T-helper 9 cell (primary cell): ENCODE results near the gene HK2.
"Not testable (repeated sequence)": the region's sequence is repeated elsewhere in the genome, so short reads cannot be mapped to it uniquely, and the experiment has no call there.

ENCODE experiments used
- DNase-seq: peaks from one replicate; pipeline ENCODE4 v3.0.0-alpha.2; 2020

The HK2 gene

DNA sequence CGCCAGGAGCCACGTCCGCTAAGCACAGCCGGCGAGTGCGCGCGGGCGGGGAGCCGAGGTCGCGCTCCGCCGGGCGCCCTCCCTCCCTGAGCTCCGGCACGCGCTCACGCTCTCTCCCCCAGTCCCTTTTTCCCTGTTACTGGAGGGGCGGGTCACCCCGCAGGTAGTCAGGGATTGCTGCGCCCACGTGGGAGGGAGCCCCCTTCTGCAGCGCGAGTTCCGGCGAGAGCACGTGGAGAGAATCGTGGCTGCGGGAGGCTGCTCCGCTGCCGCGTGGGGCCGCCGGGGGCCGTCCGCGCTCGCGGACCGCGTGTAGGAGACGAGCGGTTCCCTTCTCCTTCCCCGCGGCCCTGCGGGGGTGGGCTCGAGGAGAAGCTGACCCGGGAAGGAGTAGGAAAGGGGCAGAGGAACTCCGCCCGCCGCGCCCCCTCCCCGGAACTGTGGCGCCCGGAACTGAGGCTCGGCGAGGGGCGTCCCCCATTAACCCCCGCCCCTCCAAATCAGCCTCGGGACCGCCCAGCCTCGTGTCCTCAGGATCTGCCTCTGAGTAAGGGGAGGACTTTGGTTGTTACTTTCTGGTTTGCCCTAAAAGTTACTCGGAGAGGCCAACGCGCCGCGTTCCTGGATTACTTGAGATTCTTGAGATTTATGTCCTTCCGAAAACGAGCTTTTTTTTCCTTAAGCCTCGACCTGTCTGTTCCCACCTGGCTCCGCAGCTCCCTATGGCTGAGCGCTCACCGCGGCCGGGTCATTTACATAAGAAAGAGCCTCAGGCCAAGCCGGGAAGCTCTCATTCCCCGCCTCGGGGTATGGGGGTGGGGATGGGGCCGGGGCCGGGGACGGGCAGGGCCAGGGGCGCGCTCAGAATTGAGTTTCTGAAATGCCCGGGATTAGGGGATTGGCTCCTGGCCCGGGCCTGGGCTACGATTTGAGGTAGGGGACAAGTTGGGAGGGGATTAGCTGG, 1.1 kb downstream of the HK2 start:
- peak; percentile 38 for DNase-seq

DNA sequence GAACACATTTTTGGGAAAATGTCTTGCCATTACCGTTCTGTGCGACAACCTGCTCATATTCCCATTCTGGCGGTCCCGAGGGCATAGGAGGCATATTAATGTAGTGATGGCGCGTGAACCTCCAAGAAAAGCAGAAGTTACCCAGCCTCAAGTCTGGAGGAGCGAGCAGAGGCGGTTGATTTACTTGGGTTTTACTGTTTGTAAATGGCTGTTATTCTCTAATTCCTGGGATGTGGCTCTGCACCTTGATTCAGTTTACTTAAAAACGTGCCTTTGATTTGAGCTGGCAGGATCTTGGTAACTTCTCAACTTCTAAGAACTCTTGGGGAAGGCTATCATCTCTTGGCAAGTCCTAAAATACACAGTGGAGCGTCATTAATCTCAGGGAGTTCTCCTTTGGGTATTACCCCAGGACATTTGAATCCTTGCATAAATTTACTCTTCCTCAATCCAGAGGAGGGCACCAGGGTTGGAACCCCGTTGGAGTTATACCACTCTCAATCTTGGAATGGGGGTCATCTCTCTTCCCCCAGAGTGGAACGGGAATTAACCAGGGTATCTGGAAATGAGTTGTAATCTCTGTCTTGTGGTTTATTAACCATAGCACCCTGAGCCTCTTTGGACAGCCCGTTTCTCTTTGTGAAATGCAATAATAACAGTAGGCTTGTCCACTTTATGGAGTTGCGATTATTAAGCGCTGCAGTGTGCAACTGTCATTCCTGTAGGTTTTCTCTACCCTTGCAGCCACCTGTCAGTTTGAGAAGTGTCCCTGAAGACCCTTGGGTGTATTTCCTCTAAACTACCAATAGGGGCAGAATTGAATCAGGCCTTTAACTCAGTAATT, 2.1 kb downstream of the HK2 start:
- no peak for DNase-seq

DNA sequence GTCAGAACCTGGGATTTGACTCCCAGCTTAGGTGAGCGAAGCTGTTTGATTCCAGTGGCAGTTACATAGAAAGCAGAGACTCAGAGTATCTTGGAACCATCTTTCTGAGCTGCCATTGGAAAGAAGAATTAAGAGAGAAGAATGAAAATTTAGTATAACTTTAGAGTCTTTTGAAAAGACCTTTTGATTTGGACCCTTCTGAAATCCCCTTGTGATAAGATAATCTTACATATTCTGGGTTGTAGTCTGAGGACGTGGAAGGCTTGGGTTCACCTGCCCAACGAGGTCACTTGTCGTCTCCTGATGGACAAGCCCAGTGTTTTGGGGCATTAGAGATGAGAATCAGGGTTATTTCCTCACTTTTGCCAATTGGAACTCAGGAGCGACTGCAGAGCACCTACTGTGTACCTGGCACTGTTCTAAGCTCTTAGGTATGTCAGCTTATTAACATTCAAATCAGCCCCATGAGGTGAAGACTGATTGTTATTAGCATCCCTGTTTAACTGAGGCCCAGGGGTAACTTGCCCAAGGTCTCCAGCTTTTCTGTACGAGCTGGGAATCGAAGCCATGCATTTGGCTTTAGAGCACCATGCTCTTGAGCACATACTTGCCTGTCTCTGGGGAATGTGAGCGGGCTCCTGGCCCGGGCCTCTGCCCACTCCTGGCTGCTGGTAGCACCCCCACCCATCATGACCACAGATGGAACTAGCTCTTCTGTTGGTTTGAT, 2.9 kb downstream of the HK2 start:
- DNase-seq = no peak

DNA sequence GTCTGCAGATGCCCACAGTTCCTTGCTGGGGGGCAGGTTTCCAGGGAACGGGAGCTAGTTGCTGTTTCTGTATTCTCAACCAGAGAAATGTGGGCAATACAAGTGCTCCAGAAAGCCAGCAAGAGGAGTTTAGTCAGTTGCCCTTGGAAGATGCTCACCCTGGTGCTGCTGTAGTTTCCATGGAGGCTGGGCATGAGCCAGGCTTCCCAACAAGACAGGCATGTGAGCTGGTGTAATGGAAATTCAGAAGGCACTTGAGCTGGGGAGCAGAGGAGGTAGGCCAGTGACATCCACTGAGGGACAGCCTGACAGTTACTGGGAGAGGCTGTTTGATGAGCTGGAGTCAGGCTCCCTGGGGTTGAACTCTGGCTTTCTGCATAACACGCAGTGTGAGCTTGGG, 7.7 kb downstream of the HK2 start:
- no peak for DNase-seq

DNA sequence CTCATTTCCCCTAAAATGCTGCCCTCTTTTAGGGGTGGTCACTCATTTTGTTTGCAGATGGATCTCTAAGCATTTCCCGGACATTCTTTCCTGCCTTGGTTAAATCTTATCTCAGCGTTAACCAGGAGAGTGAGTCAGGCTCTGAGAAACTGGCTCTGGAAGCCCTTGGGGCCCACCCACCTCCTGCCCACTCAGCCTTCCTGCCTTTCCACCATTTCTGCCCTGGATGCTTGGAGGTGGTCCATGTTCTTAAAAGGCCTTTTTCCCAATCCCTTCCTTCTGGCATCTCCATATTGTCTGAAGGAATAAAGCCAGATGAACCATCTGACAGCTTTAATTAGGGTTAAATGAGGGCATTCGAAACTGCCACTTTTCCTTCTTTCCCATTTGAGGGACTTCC, 9.5 kb downstream of the HK2 start:
- DNase-seq = no peak

DNA sequence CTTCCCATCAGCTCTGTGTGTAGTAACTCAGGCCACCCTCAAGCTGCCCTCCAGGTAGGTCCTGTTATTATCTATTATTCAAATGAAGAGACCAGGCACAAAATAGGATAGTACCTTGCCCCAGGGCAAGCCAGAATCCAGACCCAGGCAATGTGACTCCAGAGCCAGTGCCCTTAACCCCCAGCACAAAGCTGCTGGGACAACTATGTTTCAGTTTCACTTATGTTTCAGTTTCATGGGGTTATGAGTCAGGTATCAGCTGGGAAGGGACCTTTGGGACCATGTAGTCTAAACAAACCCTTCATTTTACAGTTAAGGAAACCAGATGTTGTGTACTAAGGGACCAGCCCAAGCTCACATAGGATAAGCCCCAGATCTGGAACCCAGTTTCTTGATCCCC, 10.0 kb downstream of the HK2 start:
- no peak for DNase-seq

DNA sequence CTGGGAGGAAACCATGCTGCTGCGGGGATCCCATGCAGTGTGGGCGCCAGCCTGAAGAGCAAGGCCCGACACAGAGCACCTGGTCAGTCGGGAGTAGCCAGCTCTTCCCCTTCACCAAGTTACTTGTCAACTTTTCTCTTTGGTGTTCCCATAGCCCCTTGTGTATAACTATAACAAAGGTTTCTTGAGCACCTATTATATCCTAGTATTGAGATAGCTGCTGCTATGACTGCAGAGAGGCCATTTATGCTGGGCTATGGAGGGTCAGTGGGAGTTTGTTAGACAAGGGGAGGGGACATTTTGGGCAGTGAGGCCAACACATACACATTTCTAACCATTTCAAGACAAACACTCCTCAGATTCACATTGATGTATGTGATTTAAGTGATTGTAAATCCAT, 10.8 kb downstream of the HK2 start:
- DNase-seq = no peak

DNA sequence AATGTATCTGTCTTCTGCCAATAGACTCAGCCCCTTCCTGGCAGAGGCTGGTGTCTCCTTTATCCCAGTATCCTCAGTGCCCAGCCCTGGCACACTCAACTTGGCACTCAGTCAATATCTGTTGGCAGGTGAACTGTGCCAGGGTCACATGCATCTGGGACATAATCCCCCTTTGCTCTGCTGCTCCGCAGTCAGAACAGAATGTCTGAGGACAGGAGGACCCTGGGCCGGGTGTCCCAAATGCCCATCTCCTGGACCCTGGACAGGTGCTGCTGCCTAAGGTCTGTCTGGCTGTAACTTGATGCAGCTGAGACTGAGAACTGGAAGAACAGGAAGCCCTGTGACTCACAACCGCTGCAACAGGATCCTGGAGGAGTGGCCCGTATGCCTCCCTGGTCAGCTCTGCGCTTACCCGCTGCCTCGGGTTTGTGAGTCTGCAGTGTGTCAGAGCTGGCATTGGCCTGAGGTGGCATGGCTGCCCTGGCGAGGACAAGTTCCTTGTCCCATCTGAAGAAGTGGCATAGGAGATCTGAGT, 11.4 kb downstream of the HK2 start:
- peak; percentile 18 for DNase-seq

DNA sequence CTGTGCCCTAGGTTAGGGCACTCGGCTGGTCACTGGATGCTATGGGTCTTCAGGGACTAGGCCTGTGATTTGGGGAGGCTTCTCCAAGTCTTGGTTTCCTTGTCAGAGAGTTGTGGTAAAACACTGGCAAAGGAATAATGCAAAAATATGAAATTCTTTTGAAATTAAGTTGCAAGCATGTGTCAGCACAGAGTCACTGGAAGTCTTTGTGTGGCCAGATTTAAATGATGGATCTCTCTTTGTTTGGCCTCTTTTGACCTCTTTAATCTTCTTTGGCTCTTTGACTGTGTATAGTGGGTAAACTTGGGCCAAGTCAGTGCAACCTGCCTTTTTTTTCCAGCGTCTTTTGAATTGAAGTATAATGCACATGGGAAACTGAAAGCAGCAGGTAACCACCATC, 12.1 kb downstream of the HK2 start:
- DNase-seq = no peak

DNA sequence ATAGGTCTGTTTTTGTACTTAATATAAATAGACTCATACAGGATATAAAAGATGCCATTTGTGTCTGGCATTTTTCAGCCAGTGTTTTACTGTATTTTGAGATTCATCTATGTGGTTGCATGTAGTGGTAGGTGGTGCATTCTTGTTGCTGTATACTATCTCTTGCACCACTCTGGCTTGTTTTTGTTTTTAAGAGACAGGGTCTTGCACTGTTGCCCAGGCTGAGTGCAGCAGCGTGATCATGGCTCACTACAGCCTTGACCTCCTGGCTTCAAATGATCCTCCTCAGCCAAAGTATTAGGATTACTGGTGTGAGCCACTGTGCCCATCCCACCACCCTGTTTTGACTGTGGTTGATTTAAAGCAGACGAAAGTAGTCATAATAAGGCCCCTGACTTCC, 12.6 kb downstream of the HK2 start:
- DNase-seq = no peak

DNA sequence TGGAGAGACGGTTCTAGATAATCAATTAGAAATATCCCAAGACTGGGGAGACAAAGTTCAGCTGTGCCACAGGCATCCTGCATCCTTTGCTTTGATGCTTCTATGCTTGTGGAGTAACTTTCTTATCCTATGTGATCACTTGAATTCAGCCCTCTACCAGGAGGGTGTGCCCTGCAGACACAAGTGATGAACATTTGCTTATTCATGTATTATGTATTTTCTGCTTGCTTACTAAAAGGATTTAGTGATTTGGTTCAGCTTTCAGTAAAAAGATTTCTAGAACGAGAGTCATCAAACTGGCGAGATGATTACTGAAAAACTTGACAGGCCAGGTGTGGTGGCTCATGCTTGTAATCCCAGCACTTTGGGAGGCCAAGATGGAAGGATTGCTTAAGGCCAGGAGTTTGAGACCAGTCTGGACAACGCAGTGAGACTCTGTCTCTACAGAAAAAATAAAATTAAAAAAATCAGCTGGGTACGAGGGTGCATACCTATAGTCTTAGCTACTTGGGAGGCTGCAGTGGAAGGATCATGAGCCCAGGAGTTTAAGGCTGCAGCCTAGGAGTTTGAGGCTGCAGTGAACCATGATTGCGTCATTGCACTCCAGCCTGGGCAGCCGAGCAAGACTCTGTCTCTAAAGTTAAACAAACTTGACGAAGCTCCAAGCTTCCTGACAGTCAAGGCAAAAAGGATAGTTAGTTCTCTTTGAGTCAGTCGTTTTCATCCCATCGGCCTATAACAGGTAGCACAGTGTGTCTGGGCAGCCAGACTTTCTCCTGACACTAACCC, 13.3 kb downstream of the HK2 start:
- no peak for DNase-seq

DNA sequence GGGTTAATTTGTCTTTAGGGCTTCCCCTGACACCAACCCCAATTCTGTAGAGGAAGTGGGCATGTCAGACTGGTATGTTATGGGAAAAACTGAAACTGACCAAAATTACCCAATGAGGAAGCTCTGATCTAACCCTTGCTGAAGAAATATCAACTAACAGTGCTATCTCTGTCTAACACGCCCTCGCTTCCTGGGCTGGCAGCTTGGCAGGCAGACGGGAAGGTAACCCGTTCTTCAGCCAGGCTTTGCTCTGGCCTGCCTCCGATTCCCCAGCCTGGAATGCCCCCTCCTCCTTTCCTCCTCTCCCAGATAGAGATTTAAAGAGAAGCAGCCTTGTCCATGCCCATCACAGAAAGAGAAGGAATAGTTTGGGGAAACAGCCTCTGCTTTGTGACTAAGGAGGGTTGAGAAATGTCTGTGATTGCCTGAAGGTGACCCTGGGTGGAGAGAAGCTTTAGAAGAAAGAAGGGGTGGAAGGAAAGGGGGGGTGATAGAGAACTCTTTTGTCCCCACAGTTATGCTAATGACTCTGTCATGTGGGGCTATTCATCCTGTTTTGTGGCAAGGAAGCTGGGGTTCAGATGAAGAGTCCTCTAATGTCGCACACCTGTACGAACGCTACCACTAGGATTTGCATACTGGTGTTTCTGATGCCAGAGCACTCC, 15.4 kb downstream of the HK2 start:
- DNase-seq = peak; percentile 21

DNA sequence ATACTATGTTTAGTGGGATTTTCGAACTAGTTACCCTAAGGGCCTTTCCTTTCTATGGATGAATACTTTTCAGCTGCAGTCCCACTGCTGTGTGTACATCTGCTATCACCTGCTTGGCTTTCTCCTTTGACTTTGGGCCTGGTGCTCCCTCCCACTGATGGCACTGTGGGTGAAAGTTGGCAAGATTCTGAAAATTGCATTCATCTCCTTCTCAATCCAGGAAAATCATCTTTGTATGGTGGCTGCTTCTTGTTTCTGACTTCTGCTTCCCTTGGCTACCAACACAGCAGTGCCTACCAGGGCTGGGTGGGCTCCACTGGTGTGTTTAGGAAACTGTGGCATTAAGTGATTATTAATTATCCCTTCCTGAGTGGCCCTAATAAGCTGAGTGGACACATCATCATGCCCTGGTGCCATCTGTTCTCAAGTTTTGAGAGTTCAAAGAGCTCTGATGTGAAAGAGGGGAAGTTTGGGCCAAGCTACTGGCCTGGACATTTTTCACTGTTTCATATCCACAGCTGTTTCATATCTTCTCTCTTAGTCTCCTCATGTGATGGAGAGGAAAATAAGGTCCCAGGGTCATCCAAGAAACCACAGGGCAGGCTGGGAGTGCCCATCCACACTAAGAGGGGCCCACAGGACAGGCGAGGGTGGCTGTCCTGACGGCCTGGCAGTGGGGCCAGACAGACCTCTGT, 16.7 kb downstream of the HK2 start:
- DNase-seq = no peak

DNA sequence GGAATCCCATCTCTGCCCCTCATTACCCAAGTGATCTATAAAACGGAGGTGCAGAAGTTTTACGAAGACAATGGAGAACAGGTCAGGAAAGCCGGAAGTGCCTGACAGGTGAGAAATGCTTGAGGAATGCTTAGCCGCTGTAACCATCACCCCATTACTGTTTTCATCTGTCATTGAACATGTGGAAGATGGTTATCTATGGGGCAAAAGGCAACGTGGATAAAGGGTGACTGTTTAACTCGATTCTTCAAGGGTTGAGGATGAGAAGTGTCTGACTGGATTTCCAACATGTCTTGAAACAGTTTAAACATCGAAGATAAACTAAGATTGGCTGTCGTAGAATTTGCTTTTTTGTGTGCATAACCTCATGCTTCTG, 17.3 kb downstream of the HK2 start:
- no peak for DNase-seq

DNA sequence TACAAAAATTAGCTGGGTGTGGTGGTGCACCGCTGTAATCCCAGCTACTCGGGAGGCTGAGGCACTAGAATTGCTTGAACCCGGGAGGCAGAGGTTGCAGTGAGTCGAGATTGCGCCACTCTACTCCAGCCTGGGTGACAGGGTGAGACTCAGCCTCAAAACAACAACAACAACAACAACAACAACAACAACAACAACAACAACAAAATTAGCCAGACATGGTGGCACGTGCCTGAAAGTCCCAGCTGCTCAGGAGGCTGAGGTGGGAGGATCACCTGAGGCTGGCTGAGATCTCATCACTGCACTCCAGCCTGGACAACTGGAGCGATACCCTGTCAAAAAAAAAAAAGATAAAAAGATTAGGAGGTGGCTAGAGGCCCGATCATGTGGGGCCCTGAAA, 19.4 kb downstream of the HK2 start:
- DNase-seq = not testable (repeated sequence)

DNA sequence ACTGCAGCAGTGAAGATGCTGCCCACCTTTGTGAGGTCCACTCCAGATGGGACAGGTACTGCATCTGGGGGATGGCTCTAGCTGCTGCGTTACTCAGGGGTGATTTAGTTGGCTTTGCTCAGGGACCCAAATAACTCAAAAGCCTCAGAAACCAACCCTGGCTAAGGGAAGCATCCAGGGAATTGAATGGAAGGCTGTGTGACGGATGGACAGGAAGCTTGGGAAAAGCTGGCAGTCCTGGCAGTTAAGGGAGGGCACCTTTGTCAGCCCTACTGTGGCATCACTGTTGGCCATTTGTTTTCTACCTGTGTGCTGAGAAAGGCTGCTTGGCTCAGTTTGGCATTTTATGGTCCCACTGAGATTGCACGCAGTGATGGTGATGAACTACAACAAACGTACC, 20.5 kb downstream of the HK2 start:
- no peak for DNase-seq

DNA sequence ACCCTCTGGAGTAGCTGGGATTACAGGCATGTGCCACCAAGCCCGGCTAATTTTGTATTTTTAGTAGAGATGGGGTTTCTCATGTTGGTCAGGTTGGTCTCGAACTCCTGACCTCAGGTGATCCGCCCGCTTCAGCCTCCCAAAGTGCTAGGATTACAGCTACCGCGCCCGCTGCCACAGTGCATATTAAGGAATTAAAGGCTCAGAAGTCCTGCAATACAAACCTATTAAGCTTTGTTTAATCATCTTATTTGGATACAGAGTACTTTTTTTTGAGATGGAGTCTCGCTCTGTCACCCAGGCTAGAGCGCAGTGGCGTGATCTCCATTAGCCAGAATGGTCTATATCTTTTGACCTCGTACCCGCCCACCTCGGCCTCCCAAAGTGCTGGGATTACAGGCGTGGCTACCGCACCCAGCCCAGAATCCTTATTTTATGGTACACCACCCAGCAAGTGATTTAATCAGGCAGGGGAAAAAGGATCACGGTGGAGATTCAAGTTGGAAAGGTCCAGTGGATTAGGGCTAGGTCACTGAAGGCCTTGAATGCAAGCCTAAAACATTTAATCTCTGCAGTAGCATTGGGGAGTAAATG, 21.3 kb downstream of the HK2 start:
- DNase-seq = not testable (repeated sequence)

DNA sequence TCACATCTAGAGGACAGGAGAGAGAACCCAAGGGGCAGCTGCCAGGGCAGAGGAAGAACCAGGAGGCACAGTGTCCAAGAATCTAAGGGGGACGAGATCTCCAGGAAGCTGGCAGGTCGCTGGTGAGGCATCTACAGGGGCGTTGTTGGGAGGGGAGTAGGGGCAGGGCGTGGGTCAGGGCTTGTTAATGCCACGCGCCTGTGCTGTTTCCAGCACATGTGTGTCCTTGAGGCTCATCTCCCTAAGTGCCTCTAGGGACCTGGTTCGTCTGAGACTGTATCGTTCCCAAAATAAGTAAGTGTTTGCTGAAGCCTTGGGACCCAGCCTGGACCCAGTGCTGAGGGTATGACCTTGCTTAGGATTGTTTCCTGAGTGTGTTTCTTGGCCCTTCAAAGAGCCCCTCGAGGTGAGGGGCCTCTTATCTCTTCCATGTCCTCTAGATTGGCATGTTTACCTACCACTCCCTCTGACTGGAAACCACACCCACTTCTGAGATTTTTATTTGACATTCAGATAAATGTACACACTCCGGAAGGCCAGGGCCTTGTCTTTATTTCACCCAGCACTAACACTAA, 22.2 kb downstream of the HK2 start:
- DNase-seq = no peak

DNA sequence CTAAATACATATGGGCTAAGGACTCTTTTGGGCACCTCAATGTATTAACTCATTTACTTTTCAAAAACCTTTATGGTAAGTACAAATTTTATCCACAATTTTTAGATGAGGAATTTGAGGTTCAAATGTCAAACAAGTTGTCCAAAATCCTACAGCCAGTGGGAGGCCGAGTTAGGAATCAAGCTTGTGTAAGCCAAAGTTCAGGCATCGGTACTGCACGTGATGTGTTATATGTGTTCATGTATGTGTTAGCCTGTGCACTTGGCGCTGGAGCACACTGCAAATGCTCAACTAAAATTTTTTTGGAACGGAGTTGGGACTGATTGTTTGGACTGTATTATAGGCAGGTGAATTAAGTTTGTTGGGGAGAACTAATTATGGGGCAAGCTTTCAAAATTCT, 22.7 kb downstream of the HK2 start:
- no peak for DNase-seq

DNA sequence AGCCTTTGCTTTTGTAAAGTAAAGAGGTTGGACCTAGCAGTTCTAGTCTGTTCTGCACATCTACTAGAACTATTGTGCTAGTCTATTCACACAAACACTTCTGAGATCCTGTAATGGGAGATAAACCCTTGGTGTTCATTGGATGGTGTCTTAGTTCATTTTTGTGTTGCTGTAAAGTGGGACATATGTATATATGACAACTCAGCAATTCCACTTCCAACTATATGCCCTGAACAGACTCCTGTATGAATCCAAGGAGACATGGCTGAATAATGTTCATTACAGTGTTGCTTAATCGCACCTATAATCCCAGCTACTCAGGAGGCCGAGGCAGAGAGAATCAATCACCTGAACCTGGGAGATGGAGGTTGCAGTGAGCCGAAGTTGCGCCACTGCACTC, 23.3 kb downstream of the HK2 start:
- DNase-seq = no peak
